ENCODE results near the gene IFT20. TPM values are rescaled to one million over a fixed set of nuclear protein-coding genes. Genes with fewer than 3 reads are reported as not detected.

The IFT20 gene
- total and polyA plus RNA-seq, 9 of the 15 experiments (the other 6 are each of a cell fraction or from before 2014, with no cell fraction given), result 11.2 to 38.6 (median 20.1) TPM

DNA sequence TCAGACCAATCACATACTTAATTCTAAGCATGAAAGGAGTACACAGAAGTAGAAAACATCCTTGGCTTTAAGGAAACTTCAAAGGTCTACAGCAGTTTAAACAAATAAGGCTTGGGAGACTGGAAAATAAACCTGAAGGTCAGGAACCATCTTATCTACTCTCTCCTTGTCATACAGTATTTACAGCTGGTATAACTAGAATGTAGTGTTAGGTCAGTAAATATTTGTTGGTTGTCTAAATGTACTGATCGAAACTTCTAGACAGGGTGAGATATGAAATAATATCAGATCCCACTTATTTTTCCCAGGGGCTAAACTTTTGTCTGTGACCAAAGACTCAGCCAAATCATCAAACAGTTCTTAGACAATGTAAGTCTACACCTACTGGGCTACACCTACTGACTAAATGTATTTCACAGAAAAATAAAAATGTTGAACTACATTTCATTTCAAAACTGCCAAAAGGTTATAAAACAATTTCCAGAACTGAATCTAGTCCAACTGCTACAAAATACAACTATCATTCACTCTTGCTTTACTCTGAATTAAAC lies 43.4 kb downstream of the IFT20 start:
- DNase-seq (ENCODE audit: extremely low read depth in 1 of 4, low spot score in 3 of 4) (no peak), ATAC-seq (no peak), FAIRE-seq (no peak)
- Histone ChIP-seq H3K36me3 (ENCODE audit: control insufficient read depth, insufficient read depth, low read length) (no peaks in the 10 kb centered on the region), H3K27me3 (ENCODE audit: control insufficient read depth in 2 of 2, insufficient read depth in 2 of 2, low read length in 2 of 2) (no peaks in the 10 kb centered on the region), H3K9ac (ENCODE audit: insufficient read depth in 1 of 2, low read depth in 2 of 2, low read length in 2 of 2) (no peak overlapping the region), H3K4me3 (no peak overlapping the region), H3K9me3 (replicated peaks; ENCODE audit: control insufficient read depth, insufficient read depth, low read depth, low read length) (no peaks in the 10 kb centered on the region), H3K4me1 (replicated peaks in 1 of 2; ENCODE audit: control insufficient read depth in 2 of 2, insufficient read depth in 2 of 2, low read length in 2 of 2) (no peaks in the 10 kb centered on the region), H2AFZ (ENCODE audit: low read depth, low read length) (no peak overlapping the region), H3K79me2 (ENCODE audit: control insufficient read depth, insufficient read depth, low read length) (no peaks in the 10 kb centered on the region), H3K27ac (ENCODE audit: extremely low read depth, low read depth, low read length) (no peak overlapping the region), H3K4me2 (ENCODE audit: insufficient read depth, low read length) (no peak overlapping the region), H3K9me1 (ENCODE audit: control insufficient read depth, insufficient read depth, low read length) (no peaks in the 10 kb centered on the region), H4K20me1 (replicated peaks; ENCODE audit: control insufficient read depth, insufficient read depth, low read length) (no peaks in the 10 kb centered on the region)
- intact Hi-C loops (cut with micrococcal nuclease) (no loop called here), in situ Hi-C loops (cut with MboI) (no loop called here)
- ChIA-PET CTCF (ENCODE audit: low intra/inter-chr PET ratio) (no interaction called here), POLR2A (no interaction called here)
- 19% methylated on average over 1 of the region's 1 CpG for WGBS (ENCODE audit: insufficient coverage, low coverage, missing lambda C conversion rate)
- no TSS peak for BruUV-seq (replicated peaks)
- no peak for TF ChIP-seq HDAC2 (IDR thresholded peaks at IDR 0.05)
- no peak for TF ChIP-seq CREBBP (IDR thresholded peaks at IDR 0.05; ENCODE audit: low read depth, low read length)
- TF ChIP-seq ZFPM2 (CRISPR knock-in tag; IDR thresholded peaks at IDR 0.05), result no peak
- TF ChIP-seq, protein P1, sequence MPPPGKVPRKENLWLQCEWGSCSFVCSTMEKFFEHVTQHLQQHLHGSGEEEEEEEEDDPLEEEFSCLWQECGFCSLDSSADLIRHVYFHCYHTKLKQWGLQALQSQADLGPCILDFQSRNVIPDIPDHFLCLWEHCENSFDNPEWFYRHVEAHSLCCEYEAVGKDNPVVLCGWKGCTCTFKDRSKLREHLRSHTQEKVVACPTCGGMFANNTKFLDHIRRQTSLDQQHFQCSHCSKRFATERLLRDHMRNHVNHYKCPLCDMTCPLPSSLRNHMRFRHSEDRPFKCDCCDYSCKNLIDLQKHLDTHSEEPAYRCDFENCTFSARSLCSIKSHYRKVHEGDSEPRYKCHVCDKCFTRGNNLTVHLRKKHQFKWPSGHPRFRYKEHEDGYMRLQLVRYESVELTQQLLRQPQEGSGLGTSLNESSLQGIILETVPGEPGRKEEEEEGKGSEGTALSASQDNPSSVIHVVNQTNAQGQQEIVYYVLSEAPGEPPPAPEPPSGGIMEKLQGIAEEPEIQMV (tag; conservative IDR thresholded peaks at IDR 0.05; ENCODE audit: low read depth), result no peak
- TF ChIP-seq POLR2G (IDR thresholded peaks at IDR 0.05; ENCODE audit: low read depth, low read length), result no peak
- TF ChIP-seq, protein P2, sequence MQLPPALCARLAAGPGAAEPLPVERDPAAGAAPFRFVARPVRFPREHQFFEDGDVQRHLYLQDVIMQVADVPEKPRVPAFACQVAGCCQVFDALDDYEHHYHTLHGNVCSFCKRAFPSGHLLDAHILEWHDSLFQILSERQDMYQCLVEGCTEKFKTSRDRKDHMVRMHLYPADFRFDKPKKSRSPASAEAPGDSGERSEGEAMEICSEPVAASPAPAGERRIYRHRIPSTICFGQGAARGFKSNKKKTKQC (CRISPR knock-in tag; IDR thresholded peaks at IDR 0.05), result no peak
- TF ChIP-seq MEF2D (tag; conservative IDR thresholded peaks at IDR 0.05; ENCODE audit: low read depth), result no peak
- no peak for TF ChIP-seq ZNF197 (CRISPR knock-in tag; IDR thresholded peaks at IDR 0.05; ENCODE audit: low read depth)
- TF ChIP-seq, protein P3, sequence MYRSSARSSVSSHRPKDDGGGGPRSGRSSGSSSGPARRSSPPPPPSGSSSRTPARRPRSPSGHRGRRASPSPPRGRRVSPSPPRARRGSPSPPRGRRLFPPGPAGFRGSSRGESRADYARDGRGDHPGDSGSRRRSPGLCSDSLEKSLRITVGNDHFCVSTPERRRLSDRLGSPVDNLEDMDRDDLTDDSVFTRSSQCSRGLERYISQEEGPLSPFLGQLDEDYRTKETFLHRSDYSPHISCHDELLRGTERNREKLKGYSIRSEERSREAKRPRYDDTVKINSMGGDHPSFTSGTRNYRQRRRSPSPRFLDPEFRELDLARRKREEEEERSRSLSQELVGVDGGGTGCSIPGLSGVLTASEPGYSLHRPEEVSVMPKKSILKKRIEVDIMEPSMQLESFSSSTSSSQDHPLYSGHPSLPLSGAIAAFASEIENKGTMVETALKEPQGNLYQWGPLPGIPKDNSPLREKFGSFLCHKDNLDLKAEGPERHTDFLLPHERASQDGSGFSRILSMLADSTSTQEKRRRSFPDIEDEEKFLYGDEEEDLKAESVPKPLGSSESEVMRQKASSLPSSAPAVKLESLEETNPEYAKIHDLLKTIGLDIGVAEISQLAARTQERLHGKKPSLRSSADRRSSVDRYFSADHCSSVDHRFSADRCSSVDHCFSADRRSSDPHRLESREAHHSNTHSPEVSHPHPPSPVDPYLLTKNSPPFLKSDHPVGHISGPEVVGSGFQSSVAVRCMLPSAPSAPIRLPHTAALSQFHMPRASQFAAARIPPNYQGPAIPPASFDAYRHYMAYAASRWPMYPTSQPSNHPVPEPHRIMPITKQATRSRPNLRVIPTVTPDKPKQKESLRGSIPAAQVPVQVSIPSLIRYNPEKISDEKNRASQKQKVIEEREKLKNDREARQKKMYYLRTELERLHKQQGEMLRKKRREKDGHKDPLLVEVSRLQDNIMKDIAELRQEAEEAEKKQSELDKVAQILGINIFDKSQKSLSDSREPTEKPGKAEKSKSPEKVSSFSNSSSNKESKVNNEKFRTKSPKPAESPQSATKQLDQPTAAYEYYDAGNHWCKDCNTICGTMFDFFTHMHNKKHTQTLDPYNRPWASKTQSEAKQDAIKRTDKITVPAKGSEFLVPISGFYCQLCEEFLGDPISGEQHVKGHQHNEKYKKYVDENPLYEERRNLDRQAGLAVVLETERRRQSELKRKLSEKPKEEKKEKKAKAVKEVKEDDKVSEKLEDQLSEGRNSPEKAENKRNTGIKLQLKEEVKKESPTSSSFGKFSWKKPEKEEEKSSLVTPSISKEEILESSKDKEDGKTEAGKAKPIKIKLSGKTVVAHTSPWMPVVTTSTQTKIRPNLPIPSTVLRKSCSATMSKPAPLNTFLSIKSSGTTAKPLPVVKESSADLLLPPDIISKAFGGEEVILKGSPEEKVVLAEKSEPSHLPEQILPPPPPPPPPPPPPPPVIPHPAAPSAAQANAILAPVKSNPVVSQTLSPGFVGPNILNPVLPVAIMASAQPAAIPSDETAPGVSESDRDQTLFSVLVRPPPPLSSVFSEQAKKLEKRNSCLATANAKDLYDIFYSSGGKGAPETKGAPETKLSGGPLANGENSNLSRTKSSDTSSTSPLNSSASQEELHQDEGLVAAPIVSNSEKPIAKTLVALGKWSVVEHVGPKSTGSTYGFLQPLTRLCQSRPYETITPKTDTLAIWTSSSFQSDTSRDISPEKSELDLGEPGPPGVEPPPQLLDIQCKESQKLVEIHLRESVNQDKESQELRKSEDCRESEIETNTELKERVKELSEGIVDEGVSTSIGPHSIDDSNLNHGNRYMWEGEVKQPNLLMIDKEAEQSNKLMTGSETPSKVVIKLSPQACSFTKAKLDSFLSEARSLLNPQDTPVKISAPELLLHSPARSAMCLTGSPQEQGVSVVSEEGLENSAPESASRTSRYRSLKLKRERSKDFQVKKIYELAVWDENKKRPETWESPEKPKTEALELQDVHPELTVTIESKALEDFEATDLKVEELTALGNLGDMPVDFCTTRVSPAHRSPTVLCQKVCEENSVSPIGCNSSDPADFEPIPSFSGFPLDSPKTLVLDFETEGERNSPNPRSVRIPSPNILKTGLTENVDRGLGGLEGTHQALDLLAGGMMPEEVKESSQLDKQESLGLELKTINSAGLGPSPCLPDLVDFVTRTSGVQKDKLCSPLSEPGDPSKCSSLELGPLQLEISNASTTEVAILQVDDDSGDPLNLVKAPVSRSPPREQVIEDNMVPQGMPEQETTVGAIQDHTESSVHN (IDR thresholded peaks at IDR 0.05; ENCODE audit: borderline replicate concordance in 1 of 2, low read depth in 1 of 2), result no peak
- TF ChIP-seq, protein P4, sequence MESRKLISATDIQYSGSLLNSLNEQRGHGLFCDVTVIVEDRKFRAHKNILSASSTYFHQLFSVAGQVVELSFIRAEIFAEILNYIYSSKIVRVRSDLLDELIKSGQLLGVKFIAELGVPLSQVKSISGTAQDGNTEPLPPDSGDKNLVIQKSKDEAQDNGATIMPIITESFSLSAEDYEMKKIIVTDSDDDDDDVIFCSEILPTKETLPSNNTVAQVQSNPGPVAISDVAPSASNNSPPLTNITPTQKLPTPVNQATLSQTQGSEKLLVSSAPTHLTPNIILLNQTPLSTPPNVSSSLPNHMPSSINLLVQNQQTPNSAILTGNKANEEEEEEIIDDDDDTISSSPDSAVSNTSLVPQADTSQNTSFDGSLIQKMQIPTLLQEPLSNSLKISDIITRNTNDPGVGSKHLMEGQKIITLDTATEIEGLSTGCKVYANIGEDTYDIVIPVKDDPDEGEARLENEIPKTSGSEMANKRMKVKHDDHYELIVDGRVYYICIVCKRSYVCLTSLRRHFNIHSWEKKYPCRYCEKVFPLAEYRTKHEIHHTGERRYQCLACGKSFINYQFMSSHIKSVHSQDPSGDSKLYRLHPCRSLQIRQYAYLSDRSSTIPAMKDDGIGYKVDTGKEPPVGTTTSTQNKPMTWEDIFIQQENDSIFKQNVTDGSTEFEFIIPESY (CRISPR knock-in tag; IDR thresholded peaks at IDR 0.05), result no peak

Measured in K562 (cell line).